NCI-H510A (cell line): ENCODE measurements around the gene TRIM43B.
"Not testable (repeated sequence)": the region's sequence is repeated elsewhere in the genome, so short reads cannot be mapped to it uniquely, and the experiment has no call there.

Source experiments
- DNase-seq: peaks from one replicate; lab custom pipeline; 2025; lab: John Stamatoyannopoulos, UW

The TRIM43B gene

DNA sequence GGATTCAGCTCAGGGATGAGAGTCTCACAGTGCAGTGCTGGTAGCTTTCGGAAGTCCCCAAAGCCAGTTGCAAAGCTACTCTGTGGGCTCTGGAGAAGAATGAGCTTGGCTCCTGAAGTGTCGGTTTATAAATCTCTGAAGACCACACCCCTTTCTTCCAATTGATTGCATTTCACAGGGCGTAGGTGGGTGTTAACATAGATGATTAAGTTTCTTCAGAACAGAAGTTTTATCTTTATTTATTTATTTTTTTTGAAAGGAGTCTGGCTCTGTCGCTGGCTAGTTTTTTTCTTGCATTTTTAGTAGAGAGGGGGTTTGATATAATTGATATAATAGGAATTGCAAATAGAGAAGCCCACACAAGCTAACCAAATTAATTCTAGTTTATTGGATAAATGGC lies at the start of gene TRIM43B:
TSS of gene TRIM43B (minus strand) at position 101 of the 400 bp plus-strand sequence. CDS start 2,040 bp downstream, outside the sequence.
- not testable (repeated sequence) for DNase-seq

GRCh38 chr2:95531254-95531771 lies 46.8 kb upstream of the TRIM43B start:
- no peak for DNase-seq

- DNase-seq = no peak
Observed at GRCh38 chr2:95530734-95531133, 46.2 kb upstream of the TRIM43B start.

DNA sequence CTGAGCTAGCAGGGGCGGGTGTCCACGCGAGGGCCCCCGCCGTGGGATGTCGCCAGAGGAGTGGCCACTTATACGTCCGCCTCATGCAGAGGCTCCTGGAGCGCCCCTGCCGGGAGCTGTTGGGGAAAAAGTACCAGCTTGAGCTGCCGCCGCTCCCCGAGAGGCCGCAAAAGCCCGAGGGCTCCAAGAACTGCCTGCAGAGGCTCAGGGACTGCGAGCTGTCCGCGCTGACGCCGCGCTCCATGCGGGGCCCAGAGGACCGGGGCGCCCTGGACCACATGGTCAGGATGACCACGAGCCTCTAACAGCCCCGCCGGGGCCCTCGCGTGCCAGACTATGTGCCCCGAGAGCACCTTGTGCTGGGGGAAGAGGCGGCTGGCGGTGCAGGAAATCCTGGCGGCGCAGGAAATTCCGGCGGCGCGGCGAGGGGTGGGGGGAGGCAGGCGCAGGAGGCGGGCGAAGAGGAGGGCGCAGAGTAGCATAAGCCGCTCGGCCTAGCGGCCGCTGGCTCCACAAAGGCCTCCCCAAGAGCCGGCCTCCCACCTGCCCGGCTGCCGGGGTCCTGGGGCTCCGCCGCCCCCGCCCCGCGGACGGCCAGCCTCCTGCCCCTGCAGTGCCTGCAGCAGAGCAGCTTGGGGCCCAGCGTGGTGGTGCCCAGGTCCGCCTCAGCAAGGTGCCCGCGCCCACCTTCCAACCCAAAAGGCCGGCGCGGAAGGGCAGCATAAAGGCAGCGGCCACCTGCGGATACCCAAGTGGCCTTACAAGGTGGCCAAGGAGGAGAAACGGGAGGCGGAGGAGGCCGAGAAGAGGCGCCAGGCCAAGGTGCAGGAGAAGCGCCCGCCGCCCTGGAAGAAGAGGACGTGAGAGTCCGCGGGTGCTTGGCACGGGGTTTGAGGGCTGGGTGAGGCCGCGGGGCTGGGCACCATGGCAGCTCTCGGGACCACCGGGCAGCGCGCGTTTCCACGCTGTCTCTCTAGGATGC lies 42.1 kb upstream of the TRIM43B start:
- no peak for DNase-seq

DNA sequence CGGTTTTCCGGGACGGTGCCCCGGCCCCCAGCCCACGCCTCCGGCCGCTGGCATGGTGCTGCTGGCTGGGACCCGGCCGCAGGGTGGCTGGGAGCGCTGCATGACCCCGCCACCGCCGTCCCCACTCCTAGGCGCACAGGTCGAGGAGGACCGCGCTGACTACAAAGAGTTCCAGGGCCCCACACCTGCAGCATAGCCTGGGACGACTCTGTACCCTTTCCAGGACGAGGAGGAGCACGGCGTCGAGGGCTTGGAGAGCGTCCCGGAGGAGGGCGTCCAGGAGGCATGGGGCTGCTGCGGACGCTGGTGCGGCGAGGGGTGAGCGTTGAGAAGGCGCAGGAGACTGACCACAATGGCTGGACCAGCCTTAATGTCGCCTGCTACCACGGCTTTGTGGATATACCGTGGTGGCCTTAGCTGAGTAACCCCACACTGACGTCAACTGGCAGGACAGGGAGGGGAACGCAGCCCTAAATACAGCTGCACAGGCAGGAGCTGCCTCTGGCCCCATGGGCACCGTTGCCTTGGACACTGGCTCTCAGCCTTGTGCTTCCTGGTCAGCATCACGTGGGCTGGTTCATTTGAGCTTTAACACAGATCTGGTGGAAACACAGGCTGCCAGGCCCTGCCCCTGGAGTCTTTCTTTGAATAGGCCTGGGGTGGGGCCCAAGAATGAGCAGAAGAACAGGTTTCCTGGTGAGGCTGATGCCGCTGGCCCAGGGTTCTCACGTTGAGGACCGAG lies 40.9 kb upstream of the TRIM43B start:
- DNase-seq = no peak

DNA sequence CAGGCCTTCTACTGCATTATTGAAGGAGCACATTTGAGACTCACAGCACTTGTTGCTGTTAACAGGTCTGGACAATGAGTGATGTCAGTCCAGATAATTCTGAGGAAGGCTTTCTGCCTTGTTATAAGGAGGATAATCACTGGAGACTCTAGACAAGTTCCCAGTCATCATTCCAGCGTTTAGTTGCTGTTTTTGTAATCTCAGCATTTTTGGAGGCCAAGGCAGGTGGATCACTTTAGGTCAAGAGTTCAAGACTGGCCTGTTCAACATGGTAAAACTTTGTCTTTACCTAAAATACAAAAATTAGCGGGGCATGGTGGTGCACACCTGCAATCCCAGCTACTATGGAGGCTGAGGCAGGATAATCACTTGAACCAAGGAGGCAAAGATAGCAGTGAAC lies 39.6 kb upstream of the TRIM43B start:
- no peak for DNase-seq

GRCh38 chr2:95514718-95515117 lies 30.2 kb upstream of the TRIM43B start:
- no peak for DNase-seq

DNA sequence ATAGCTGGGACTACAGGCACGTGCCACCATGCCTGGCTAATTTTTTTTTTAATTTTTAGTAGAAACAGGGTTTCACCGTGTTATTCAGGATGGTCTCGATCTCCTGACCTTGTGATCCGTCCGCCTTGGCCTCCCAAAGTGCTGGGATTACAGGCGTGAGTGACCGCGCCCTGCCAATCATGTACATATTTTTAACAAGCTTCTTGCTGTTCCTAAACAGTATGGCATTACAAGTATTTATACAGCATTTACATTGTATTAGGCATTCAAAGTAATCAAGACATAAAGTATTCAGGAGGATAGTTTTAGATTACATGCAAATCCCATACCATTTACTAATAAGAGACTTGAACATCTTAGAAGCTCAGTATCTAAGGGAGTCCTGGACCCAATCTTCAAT lies 29.7 kb upstream of the TRIM43B start:
- not testable (repeated sequence) for DNase-seq

- no peak for DNase-seq
Observed at GRCh38 chr2:95509408-95509807, 24.9 kb upstream of the TRIM43B start.

GRCh38 chr2:95505222-95505621 lies 20.7 kb upstream of the TRIM43B start:
- no peak for DNase-seq

DNA sequence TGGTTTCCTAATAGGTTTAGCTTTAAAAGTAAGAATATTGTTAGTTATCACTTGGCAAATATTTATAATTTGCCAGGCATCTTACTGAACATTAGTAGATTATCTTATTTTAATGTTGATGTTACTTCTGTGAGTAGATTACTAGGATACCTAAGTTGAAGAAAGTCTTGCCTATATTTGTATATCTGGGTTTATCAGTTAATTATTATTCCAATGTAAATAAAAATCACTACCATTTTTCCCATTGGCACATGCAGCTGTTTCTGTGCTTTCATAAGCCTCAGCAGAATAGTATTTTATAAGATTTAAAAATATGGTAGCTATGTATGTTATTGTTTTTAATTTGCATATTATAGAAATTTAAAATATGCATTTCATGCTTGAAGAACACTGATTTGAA lies 16.3 kb upstream of the TRIM43B start:
- DNase-seq = no peak

DNA sequence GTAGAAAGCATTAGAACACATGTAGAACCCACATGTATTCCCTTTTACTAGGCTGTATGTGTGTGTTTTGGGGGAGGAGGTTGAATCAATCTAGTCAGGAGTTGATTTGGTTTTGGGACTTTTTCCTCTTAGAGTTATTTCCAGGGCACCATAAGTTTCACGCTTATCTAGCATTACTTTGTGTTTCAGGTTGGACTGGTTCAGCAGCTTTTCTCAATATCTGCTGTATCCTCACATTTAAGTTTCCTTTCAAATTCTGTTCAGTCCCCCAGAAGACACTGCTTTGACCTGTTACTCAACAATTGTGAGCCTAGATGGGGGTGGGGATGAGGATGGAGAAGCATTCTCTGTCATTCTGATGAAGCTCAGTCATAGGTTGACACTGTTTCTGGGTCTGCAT lies 7.5 kb upstream of the TRIM43B start:
- DNase-seq = not testable (repeated sequence)

DNA sequence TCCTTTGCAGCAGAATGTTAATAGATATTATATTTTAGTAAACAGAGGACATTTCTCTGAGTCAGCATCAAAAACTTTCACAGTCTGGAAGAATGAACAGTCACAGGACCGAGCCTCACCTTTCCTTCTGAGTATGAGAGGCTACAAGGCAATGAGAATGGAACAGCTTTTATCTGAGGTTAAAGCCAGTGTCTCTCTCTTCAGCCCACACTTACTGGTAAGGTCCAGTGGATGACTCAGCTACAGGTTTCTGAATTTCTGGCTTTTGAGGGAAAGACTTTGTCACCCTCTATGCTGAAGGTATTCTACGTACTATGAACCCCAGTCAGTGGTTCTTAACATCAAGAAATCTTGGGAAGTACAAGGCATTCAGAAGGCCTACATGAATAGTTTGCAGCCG lies 9.5 kb downstream of the TRIM43B start:
- not testable (repeated sequence) for DNase-seq

DNA sequence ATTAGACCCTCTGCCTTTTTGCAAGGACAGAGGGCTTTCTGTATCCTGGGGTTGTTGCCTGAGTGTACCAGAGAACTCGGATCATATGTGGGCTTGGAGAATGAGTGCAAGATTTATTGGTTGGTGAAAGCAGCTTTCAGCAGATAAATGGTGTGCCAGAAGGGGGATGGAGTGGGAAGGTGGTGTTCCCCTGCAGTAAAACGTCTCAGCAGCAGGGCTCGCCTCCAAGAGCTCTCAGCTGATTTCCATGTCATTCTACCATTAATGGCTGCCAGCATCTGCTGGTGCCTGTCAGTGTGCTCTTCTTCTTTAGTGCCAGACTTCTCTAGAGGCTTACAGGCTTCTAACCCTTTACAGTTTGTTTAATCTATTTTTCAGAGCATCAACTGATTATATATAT lies 16.6 kb downstream of the TRIM43B start:
- not testable (repeated sequence) for DNase-seq

- DNase-seq = not testable (repeated sequence)
Observed at GRCh38 chr2:95466572-95466971, 18.0 kb downstream of the TRIM43B start.

DNA sequence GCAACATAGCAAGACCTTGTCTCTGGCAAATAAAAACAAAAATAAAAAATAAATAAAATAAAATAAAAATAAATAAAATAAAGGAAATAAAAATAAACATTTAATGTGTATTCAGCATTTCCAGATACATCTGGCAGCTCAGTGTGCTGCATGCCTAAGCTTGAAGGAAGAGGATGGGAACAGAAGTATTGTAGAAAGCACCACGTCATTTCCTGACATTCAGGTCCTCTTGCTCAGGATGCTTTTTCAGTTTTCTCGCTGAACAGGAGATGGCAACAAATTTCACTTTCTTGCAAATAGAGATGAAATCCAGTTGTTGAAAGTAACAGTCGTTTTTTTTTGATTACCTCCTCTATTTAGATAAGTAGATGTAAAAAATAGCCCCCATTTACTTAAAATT lies 21.3 kb downstream of the TRIM43B start:
- DNase-seq = not testable (repeated sequence)

DNA sequence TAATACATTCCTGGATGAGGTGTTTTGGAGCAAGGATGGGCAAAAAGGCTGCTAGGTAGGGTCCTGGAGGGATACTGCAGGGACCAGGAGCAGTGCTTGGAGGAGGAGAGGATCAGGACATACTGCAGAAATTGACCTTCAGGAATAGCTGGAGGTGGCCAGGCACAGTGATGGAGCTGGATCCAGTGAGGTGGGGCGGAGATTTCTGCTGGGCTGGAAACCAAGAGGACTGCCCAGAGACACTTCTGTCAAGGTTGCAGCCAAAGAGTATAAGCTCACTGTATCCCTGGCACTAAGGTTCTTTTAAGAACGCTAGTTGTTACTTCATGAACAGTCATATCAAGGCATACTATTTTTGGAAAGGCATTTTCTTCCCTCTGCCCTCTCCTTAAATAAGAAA lies 39.2 kb downstream of the TRIM43B start:
- DNase-seq = not testable (repeated sequence)

DNA sequence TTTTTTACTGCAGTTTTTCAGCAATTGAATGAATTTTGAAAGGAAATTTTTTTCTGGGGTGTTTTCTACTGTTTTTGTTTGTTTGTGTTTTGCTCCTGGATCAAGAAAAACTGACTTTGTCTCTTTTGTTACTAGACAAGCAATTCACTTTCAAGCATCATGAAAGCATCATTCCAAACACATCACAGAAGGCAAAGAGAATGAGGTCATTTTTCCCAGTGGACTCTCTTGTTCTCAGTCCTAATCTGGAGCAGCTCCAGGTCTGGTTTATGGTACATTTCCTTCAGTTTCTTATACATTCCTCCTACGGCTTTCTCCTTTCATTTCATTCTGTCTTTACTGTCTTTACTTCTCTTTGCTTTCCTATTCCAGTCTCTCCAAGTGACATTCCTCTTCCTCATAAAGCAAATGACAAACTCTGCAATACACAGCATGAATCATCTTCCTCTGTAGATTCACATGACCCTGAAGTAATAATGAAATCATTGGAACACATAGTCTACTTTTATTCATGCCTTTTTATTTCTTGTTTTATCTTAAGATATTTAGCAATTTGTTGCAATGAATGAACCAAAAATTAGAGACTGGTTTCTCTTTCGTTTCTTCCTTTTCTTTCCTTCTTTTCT lies 42.0 kb downstream of the TRIM43B start:
- DNase-seq = not testable (repeated sequence)

DNA sequence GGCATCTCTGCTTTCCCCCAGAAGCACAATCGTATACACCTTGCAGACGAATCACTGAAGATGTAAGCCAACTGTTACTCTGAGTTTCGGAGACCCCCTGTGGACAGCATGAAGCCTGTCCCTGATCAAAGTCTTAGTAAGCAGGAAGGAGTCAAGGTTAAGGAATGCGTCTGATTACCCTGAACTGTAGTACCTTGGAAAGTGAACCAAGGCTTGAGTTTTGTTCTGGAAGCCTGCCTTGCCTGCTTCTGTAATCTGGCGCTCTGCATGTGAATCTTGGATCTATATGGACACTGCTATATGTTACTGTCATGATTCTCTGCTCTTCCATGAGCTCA lies 48.7 kb downstream of the TRIM43B start:
- not testable (repeated sequence) for DNase-seq

DNA sequence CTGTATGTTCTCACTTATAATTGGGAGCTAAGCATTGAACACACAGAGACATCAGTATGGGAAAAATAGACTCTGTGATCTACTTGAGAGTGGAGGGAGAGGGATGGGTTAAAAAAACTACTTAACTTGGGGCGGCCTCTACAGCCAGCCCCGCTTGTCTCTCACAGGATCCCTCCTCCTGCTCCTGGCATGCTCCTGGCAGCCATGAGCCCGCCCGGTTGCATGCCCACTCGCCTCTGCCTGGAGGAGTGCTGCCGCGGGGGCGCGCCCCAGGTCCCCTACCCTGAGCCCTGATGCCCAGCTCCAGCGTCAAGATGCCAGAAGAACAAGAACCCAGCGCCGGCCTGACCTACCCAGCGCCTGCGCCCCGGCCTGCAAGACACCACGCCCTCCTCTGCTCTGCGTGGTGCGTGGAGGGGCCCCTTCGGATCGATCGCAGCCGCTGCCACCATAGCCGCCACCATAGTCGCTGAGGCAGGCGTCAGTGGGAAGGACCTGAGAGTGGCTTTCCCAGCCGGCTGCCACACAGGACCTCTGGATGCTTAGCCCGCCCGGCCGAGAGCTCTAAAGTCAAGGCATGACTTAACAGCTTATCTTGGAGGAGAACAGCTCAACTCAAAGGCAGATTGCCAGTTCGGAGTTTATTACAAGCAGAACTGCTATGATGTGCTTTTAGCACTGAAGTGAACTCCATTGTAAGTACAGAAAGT lies 49.2 kb downstream of the TRIM43B start:
- DNase-seq = not testable (repeated sequence)

DNA sequence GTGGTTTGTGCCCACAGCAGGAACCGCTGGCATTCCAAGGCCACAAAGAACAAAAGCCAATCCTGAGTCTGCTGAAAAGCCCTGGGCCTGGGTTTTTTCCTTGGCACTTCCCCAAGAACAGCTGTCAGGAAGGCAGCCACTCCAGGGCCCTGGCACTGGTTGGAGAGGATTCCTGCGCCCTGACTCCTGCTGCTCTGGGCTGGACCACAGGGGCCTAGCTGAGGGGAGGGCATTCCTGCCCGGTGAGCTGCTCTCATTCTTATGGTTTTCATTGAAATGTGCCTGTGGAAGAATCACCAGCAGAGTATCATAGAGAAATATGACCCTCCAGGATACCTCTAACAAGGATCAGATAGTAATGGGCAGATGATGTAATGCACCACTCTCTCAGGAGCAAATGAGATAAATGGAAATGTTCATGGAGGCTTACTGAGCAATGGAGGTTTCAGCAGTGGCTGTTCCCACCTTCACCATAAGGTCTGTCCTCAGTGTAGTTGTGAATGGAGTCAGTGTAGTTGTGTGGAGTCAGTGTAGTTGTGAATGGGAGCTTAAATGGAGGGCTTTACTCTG lies 50.0 kb downstream of the TRIM43B start:
- DNase-seq = not testable (repeated sequence)
